Measurements from ENCODE around the gene INPP4B.

DNA sequence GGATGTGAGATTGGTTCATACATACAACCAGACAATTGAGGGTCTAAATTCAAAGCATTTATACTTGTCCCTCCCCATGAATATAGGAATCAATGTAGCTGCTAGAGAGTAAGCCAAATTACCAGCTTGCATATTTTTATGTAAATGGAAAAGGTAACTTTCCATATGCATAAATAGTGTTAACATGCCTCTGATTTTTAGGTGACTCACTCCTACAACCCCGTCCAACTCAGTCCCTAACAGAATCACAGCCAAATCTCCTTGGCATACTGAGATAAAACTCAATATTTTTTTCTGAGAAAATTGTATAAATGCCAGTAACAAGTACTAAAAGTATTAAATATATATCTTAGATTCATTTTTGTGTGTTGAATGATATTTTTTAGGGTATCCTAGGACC, 67.2 kb downstream of the INPP4B start:
- TF ChIP-seq, protein P1, sequence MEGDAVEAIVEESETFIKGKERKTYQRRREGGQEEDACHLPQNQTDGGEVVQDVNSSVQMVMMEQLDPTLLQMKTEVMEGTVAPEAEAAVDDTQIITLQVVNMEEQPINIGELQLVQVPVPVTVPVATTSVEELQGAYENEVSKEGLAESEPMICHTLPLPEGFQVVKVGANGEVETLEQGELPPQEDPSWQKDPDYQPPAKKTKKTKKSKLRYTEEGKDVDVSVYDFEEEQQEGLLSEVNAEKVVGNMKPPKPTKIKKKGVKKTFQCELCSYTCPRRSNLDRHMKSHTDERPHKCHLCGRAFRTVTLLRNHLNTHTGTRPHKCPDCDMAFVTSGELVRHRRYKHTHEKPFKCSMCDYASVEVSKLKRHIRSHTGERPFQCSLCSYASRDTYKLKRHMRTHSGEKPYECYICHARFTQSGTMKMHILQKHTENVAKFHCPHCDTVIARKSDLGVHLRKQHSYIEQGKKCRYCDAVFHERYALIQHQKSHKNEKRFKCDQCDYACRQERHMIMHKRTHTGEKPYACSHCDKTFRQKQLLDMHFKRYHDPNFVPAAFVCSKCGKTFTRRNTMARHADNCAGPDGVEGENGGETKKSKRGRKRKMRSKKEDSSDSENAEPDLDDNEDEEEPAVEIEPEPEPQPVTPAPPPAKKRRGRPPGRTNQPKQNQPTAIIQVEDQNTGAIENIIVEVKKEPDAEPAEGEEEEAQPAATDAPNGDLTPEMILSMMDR (IDR thresholded peaks at IDR 0.05), result no peak
- TF ChIP-seq SIN3A (IDR thresholded peaks at IDR 0.05; ENCODE audit: borderline replicate concordance, low read depth, low read length), result no peak
- TF ChIP-seq FOXM1 (IDR thresholded peaks at IDR 0.05; ENCODE audit: low read depth), result no peak
- TF ChIP-seq POLR2AphosphoS5 (IDR thresholded peaks at IDR 0.05; ENCODE audit: low read depth, low read length), result no peak
- no peak for TF ChIP-seq RAD21 (IDR thresholded peaks at IDR 0.05; ENCODE audit: low read length)
- TF ChIP-seq, protein P2, sequence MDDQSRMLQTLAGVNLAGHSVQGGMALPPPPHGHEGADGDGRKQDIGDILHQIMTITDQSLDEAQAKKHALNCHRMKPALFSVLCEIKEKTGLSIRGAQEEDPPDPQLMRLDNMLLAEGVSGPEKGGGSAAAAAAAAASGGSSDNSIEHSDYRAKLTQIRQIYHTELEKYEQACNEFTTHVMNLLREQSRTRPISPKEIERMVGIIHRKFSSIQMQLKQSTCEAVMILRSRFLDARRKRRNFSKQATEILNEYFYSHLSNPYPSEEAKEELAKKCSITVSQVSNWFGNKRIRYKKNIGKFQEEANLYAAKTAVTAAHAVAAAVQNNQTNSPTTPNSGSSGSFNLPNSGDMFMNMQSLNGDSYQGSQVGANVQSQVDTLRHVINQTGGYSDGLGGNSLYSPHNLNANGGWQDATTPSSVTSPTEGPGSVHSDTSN (IDR thresholded peaks at IDR 0.05), result no peak
- no peak for TF ChIP-seq EP300 (IDR thresholded peaks at IDR 0.05; ENCODE audit: borderline replicate concordance in 1 of 2, low read depth in 1 of 2, low read length in 1 of 2)
